RWPE2 (cell line): Measurements from ENCODE around the gene ZSCAN21.

Experiments
- ATAC-seq: fragments of 200-7000 bp; cut with Tn5 transposase; 3 replicates; pipeline ENCODE4 v1.9.1; 2021; ENCODE audit warnings: low read depth
- DNase-seq: peaks from one replicate; pipeline ENCODE4 v3.0.0-alpha.2; 2020; ENCODE audit warnings: low spot score
- H3K27ac ChIP-seq: fragments of 450-650 bp; 2 replicates; pipeline ENCODE4 v1.5.1; 2017; ENCODE audit warnings: mild to moderate bottlenecking; ENCODE audit not compliant: poor library complexity, severe bottlenecking
- H3K27me3 ChIP-seq: fragments of 250-450 bp; sonication (Bioruptor Pico); 2 replicates; pipeline ENCODE4 v1.5.1; 2021; ENCODE audit warnings: mild to moderate bottlenecking, moderate library complexity; ENCODE audit not compliant: insufficient read depth, poor library complexity, severe bottlenecking
- H3K36me3 ChIP-seq: fragments of 250-450 bp; sonication (Bioruptor Pico); 2 replicates; pipeline ENCODE4 v1.5.1; 2020; ENCODE audit warnings: low read depth, mild to moderate bottlenecking, moderate library complexity
- H3K4me1 ChIP-seq: fragments of 250-450 bp; sonication (Bioruptor Pico); 2 replicates; pipeline ENCODE4 v1.5.1; 2021; ENCODE audit warnings: mild to moderate bottlenecking, moderate library complexity; ENCODE audit not compliant: insufficient read depth, poor library complexity, severe bottlenecking
- H3K4me3 ChIP-seq: fragments of 250-450 bp; sonication (Bioruptor Pico); 2 replicates; pipeline ENCODE4 v1.5.1; 2021; ENCODE audit warnings: mild to moderate bottlenecking, moderate library complexity; ENCODE audit not compliant: severe bottlenecking
- H3K9me3 ChIP-seq: fragments of 250-450 bp; sonication (Bioruptor Pico); 2 replicates; pipeline ENCODE4 v1.5.1; 2021; ENCODE audit warnings: mild to moderate bottlenecking, moderate library complexity; ENCODE audit not compliant: severe bottlenecking
- CTCF ChIP-seq: fragments of 450-650 bp; IDR thresholded peaks from one replicate; pipeline ENCODE4 v1.5.1; 2017; ENCODE audit warnings: mild to moderate bottlenecking, moderate library complexity; ENCODE audit not compliant: poor library complexity, severe bottlenecking

ZSCAN21 gene

GRCh38 chr7:100049441-100050291 is at the start of gene ZSCAN21:
ZSCAN21 (plus strand) TSS chr7:100049774; CDS start chr7:100057007, 7,233 bp downstream.
- no peaks in the 10 kb centered on the region for H3K9me3 ChIP-seq
- peaks cover 3% of the 10 kb centered on the region for H3K4me1 ChIP-seq
- peak; percentile 26 for TF ChIP-seq CTCF
- H3K36me3 ChIP-seq: no peaks in the 10 kb centered on the region; the same call in 1 of the 2 replicates
- H3K27ac ChIP-seq: peak within 1 kb of the TSS; percentile 54
- peak; percentile 89 for ATAC-seq
- DNase-seq: peak; percentile 84
- H3K27me3 ChIP-seq: no peaks in the 10 kb centered on the region
- H3K4me3 ChIP-seq: peak within 1 kb of the TSS; percentile 83

- no peak for TF ChIP-seq CTCF
- Histone ChIP-seq H3K9me3 (no peaks in the 10 kb centered on the region), H3K4me3 (no peak overlapping the region), H3K4me1 (no peaks in the 10 kb centered on the region), H3K27ac (no peak overlapping the region), H3K27me3 (no peaks in the 10 kb centered on the region), H3K36me3 (no peaks in the 10 kb centered on the region)
- no peak for ATAC-seq
- DNase-seq: peak; percentile 18
Observed at GRCh38 chr7:100000239-100000638, 49.3 kb upstream of the ZSCAN21 start.

- H3K27ac ChIP-seq: no peak overlapping the region
- H3K4me3 ChIP-seq: no peak overlapping the region
- ATAC-seq: no peak
- no peaks in the 10 kb centered on the region for H3K36me3 ChIP-seq
- no peaks in the 10 kb centered on the region for H3K9me3 ChIP-seq
- DNase-seq: no peak
- TF ChIP-seq CTCF: no peak
- no peaks in the 10 kb centered on the region for H3K27me3 ChIP-seq
- H3K4me1 ChIP-seq: no peaks in the 10 kb centered on the region
Observed at GRCh38 chr7:100003711-100004661, 45.6 kb upstream of the ZSCAN21 start.

DNA sequence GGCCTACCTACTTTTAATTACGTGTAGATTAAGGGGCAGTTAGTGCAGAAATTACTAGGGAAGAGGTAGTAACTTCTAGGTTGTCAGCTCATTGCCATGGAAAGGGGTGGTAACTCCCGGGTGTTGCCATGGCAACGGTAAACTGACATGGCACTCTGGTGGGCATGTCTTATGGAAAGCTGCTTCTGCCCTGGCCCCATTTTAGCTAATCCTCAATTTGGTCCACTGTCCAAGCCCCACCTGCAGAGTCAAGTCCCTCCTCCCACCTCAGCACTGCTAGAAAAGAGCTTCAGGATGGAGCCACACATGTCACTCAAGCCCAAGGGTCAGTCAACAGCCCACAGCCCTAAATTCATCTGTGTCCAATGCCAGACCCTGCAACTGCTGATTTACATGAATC is 41.7 kb upstream of the ZSCAN21 start:
- Histone ChIP-seq H3K9me3 (no peaks in the 10 kb centered on the region), H3K27ac (no peak overlapping the region), H3K4me1 (peaks cover 4% of the 10 kb centered on the region), H3K4me3 (no peak overlapping the region), H3K27me3 (no peaks in the 10 kb centered on the region), H3K36me3 (no peaks in the 10 kb centered on the region)
- DNase-seq (no peak), ATAC-seq (no peak)
- TF ChIP-seq CTCF: no peak
